Uterus (tissue), 4 donors: ENCODE data around the gene OBSCN. TPM values are rescaled to one million over a fixed set of nuclear protein-coding genes. Genes with fewer than 3 reads are reported as not detected.
A peak's percentile ranks its signal among the peaks of the same experiment; 100 is the strongest.

Experiments
- DNase-seq, 2 donors: peaks; one replicate each; pipeline ENCODE4 v3.0.0-alpha.2; 2019 to 2020
- H3K27ac ChIP-seq, 2 donors: fragments of 200-600 bp; sonication (generic); 1 replicate in 1 of 2; 2 replicates in 1 of 2; pipeline ENCODE4 v1.5.1; 2016 to 2018
- H3K27me3 ChIP-seq, 2 donors: fragments of 200-600 bp; sonication (generic); one replicate each; pipeline ENCODE4 v1.5.1; 2018 to 2019; ENCODE audit warnings: control low read depth in 1 of 2
- H3K36me3 ChIP-seq, 2 donors: fragments of 200-600 bp; sonication (generic); one replicate each; pipeline ENCODE4 v1.5.1; 2019; ENCODE audit warnings: control low read depth in 1 of 2
- H3K4me1 ChIP-seq, 2 donors: fragments of 200-600 bp; sonication (generic); one replicate each; pipeline ENCODE4 v1.5.1; 2018 to 2019; ENCODE audit warnings: control low read depth in 1 of 2
- H3K4me3 ChIP-seq, 2 donors: fragments of 200-600 bp; sonication (generic); 1 replicate in 1 of 2; 2 replicates in 1 of 2; pipeline ENCODE4 v1.5.1; 2018 to 2019; ENCODE audit warnings: mild to moderate bottlenecking in 1 of 2
- H3K9me3 ChIP-seq, 2 donors: fragments of 200-600 bp; sonication (generic); one replicate each; pipeline ENCODE4 v1.5.1; 2019; ENCODE audit warnings: control low read depth in 1 of 2
- POLR2A ChIP-seq, 2 donors: fragments of 450-650 bp; IDR thresholded peaks; one replicate each; pipeline ENCODE4 v1.6.1; 2016; ENCODE audit warnings: antibody characterized with exemption in 2 of 2, mild to moderate bottlenecking in 1 of 2, moderate library complexity in 1 of 2
- intact Hi-C: fragments of 100-400 bp; cut with DNase I; formaldehyde crosslinking; loops from one replicate; pipeline ENCODE4 v1.15.1; 2023; ENCODE audit warnings: low total_unique reads
- total RNA-seq, 4 donors: library from RNA; depleted of rRNA in 3 of 4; stranded (reverse); fragments of >200 nt in 3 of 4; gene quantifications; one replicate each; pipeline versions ENCODE4 v1.1.0 to v1.2.4, GENCODE V29; 2014 to 2023
- TF ChIP-seq, protein P1 (sequence below), 4 experiments: fragments of 200-600 bp in 2 of 4; fragments of 450-650 bp in 2 of 4; sonication (generic) in 2 of 4; IDR thresholded peaks; one replicate each; pipeline ENCODE4 v1.5.1; 2016 to 2019; ENCODE audit warnings: antibody characterized with exemption in 4 of 4, mild to moderate bottlenecking in 2 of 4, moderate library complexity in 1 of 4
- donor health status: DM: yes; HTN: yes; CAD: no.

The OBSCN gene
- total RNA-seq, 4 donors from 2014 or later = 5.9 to 53.2 (median 22.4) TPM

DNA sequence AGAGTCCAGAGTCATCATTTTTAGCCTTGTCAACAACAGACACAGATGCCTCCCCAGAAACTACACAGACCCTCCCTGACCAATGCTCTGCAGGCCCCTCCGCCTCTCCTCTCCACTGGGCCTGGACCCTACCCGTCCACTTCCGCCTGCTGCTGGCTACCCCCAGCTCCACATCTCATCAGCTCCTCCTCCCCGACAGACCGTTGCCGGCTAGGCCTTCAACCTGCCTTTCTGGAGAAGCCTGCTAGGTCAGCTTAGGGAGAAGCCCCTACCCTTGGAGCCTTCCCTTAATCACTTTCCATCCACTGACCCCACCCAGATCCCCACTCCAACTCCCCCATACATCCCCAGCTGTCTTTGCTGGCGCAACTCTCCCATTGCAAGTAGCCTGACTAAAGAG lies 207.4 kb downstream of the OBSCN start:
- DNase-seq = no peak
- intact Hi-C loops = no loop called here

DNA sequence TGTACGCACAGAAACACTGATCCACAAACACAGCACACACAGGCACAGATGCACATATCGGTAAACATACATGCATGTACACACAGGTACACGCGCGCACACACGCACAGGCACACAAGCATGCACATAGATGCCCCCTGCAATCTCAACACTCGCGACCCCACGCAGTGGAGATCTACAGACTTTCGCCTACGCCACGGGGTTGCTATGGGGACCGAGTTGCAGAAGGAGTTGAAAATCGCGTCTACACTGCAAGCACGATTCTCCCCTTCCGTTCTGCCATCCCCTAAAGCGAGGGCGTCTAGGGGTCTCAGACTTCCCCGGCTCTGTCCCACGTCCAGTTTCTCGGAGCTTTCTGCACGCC lies 208.0 kb downstream of the OBSCN start:
- no peak for DNase-seq
- TF ChIP-seq, protein P1, sequence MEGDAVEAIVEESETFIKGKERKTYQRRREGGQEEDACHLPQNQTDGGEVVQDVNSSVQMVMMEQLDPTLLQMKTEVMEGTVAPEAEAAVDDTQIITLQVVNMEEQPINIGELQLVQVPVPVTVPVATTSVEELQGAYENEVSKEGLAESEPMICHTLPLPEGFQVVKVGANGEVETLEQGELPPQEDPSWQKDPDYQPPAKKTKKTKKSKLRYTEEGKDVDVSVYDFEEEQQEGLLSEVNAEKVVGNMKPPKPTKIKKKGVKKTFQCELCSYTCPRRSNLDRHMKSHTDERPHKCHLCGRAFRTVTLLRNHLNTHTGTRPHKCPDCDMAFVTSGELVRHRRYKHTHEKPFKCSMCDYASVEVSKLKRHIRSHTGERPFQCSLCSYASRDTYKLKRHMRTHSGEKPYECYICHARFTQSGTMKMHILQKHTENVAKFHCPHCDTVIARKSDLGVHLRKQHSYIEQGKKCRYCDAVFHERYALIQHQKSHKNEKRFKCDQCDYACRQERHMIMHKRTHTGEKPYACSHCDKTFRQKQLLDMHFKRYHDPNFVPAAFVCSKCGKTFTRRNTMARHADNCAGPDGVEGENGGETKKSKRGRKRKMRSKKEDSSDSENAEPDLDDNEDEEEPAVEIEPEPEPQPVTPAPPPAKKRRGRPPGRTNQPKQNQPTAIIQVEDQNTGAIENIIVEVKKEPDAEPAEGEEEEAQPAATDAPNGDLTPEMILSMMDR (IDR thresholded peaks at IDR 0.05) = no peak
- no peak for TF ChIP-seq POLR2A (IDR thresholded peaks at IDR 0.05)
- no peaks in the 10 kb centered on the region for H3K9me3 ChIP-seq
- peaks cover 2 to 4% of the 10 kb centered on the region in 2 donors for H3K27me3 ChIP-seq
- H3K4me3 ChIP-seq = peak overlapping the region; percentile 12 to 32
- peaks cover 5 to 11% of the 10 kb centered on the region in 2 donors for H3K4me1 ChIP-seq
- H3K36me3 ChIP-seq = no peaks in the 10 kb centered on the region
- intact Hi-C loops = no loop called here
- peak overlapping the region in 1 of 2 donors; percentile 12 for H3K27ac ChIP-seq

More for the DNA sequence above, 207.4 kb downstream of the OBSCN start:
- Histone ChIP-seq H3K36me3 (no peaks in the 10 kb centered on the region), H3K27ac (no peak overlapping the region), H3K4me3 (no peak overlapping the region), H3K4me1 (peaks cover 5 to 11% of the 10 kb centered on the region in 2 donors), H3K9me3 (no peaks in the 10 kb centered on the region), H3K27me3 (peaks cover 2 to 4% of the 10 kb centered on the region in 2 donors)
- TF ChIP-seq POLR2A (IDR thresholded peaks at IDR 0.05) = no peak
- TF ChIP-seq, protein P1 (IDR thresholded peaks at IDR 0.05) = no peak

DNA sequence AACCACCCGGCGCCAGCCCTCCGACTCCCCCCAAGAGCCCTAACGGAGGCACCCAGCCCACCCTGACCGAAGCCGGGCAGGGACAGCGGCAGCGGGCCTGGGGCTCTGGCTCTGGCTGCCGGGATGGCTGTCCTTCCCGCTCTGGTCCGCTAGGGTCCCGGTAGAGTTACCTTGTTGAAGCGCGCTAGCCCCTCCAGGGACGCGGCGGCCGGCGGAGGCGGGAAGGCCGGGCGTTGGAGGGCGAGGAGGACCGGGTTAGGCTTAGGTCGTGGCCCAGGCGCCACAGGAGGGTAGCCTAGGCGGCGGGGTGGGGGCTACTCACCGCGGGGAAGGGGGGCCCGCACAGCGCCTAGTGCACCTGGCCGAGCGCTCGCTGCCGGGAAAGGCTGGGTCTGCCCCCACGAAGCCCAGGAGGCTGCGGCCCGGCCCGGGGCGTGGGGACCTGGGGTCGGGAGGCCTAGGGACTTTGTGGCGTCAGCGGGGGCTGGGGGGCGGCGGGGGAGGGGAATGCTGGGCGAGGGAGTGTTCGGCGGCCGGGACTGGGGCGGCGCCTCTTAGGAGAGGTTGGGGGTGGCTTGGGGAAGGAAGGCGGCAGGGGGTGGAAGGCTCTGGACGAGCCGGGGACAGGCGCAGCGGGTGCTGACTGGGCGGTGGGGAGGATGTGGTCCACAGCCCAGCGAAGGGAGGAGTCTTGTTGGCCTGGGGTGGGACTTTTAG lies 208.5 kb downstream of the OBSCN start, which contains the start of gene TRIM17:
TRIM17 (minus strand) TSS at position 645 of the 717 bp plus-strand sequence. CDS start 1,789 bp downstream, outside the sequence.
- H3K4me1 ChIP-seq = peaks cover 5 to 11% of the 10 kb centered on the region in 2 donors
- peak within 1 kb of the TSS in 1 of 2 donors; percentile 12 for H3K27ac ChIP-seq
- intact Hi-C loops = no loop called here
- H3K9me3 ChIP-seq = no peaks in the 10 kb centered on the region
- H3K27me3 ChIP-seq = peaks cover 2 to 4% of the 10 kb centered on the region in 2 donors
- TF ChIP-seq, protein P1 (IDR thresholded peaks at IDR 0.05) = peak in 2 of 4 experiments; percentile 48
- no peak for TF ChIP-seq POLR2A (IDR thresholded peaks at IDR 0.05)
- H3K4me3 ChIP-seq = peak within 1 kb of the TSS; percentile 12 to 32
- no peak for DNase-seq
- no peaks in the 10 kb centered on the region for H3K36me3 ChIP-seq

DNA sequence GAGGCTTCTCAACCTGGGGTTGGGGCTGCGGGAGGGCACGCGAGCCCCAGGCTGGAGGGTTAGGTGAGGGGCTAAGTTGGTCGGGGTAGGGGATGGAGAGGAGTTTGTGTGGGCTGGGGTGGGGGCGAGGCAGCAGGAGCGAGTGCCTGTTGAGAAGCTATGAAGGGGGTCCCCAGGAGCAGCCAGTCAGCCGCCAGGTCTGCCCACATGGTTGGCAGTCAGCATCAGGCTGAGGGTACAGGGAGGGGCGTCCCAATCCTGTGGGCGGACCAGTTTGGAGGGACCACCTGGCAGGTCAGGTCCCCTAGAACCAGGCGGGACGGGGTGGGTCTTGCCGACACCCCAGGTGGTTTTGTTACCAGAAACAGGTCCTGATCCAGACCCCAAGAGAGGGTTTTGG lies 209.2 kb downstream of the OBSCN start:
- no peak for TF ChIP-seq POLR2A (IDR thresholded peaks at IDR 0.05)
- TF ChIP-seq, protein P1 (IDR thresholded peaks at IDR 0.05) = no peak
- Histone ChIP-seq H3K27me3 (peaks cover 2 to 4% of the 10 kb centered on the region in 2 donors), H3K36me3 (no peaks in the 10 kb centered on the region), H3K4me1 (peaks cover 5 to 11% of the 10 kb centered on the region in 2 donors), H3K4me3 (peak overlapping the region in 1 of 2 donors; percentile 32), H3K9me3 (no peaks in the 10 kb centered on the region), H3K27ac (no peak overlapping the region)
- intact Hi-C loops = no loop called here
- no peak for DNase-seq

DNA sequence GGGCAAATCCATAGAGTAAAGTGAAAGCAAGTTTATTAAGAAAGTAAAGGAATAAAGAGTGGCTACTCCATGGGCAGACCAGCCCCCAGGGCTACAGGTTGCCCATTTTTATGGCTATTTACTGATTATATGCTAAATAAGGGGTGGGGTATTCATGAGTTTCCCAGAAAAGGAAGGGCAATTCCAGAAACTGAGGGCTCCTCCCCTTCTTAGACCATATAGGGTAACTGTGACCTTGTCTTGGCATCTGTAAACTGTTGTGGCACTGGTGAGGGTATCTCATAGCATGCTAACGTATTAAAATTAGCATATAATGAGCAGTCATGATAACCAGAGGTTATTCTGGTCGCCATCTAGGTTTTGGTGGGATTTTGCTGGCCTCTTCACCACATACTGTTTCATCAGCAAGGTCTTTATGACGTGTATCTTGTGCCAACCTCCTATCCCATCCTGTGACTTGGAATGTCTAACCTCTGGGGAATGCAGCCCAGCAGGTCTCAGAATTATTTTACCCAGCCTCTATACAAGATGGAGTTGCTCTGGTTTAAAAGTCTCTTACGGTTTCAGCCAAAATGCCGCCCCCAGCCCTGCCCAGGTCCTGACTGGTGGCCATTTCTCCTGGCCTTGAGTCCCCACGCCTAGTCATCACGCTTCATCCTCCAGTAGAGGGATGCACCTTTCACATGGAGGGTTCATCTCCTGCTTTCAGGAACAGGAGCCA lies 209.8 kb downstream of the OBSCN start:
- no peak overlapping the region for H3K4me3 ChIP-seq
- no peaks in the 10 kb centered on the region for H3K9me3 ChIP-seq
- no peak overlapping the region for H3K27ac ChIP-seq
- intact Hi-C loops = no loop called here
- H3K36me3 ChIP-seq = no peaks in the 10 kb centered on the region
- no peak for DNase-seq
- peaks cover 5 to 11% of the 10 kb centered on the region in 2 donors for H3K4me1 ChIP-seq
- TF ChIP-seq, protein P1 (IDR thresholded peaks at IDR 0.05) = no peak
- TF ChIP-seq POLR2A (IDR thresholded peaks at IDR 0.05) = no peak
- peaks cover 2 to 4% of the 10 kb centered on the region in 2 donors for H3K27me3 ChIP-seq
